ENCODE results near the gene SMAD5. TPM values are rescaled to one million over a fixed set of nuclear protein-coding genes. Genes with fewer than 3 reads are reported as not detected.

SMAD5 gene
- total and polyA plus RNA-seq, 2 of the 13 experiments (the other 11 are each of a cell fraction or from before 2014, with no cell fraction given) = 27.2 to 48.5 TPM

DNA sequence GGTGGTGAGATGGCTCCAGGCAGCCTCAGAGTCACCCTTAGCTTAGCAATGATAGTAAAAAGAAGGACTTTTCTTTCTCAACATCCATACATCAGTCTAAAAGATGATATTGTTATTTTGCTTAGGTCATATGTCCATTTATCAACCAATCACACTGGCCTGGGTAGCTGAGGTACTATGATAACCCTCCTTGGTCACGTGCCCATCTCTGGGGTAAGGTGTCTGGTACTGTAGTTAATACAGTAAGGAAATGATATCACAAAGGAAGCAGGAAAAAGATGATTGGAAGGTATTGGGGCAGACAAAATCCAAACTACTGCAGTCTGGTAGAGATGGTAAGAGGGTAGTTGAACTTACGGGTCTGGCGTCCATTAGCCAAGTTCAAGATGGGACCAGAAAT is 5.1 kb upstream of the SMAD5 start (continued):
- no peak for TF ChIP-seq ZNF232 (CRISPR knock-in tag; IDR thresholded peaks at IDR 0.05; ENCODE audit: borderline replicate concordance)
- TF ChIP-seq, protein P1, sequence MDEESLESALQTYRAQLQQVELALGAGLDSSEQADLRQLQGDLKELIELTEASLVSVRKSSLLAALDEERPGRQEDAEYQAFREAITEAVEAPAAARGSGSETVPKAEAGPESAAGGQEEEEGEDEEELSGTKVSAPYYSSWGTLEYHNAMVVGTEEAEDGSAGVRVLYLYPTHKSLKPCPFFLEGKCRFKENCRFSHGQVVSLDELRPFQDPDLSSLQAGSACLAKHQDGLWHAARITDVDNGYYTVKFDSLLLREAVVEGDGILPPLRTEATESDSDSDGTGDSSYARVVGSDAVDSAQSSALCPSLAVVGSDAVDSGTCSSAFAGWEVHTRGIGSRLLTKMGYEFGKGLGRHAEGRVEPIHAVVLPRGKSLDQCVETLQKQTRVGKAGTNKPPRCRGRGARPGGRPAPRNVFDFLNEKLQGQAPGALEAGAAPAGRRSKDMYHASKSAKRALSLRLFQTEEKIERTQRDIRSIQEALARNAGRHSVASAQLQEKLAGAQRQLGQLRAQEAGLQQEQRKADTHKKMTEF (CRISPR knock-in tag; IDR thresholded peaks at IDR 0.05) = no peak
- TF ChIP-seq ISX (CRISPR knock-in tag; conservative IDR thresholded peaks at IDR 0.05) = no peak
- TF ChIP-seq HOXA9 (CRISPR knock-in tag; IDR thresholded peaks at IDR 0.05; ENCODE audit: borderline replicate concordance) = no peak

GRCh38 chr5:136128481-136128880 is 4.2 kb upstream of the SMAD5 start:
- no peak for DNase-seq (ENCODE audit: low spot score)
- Histone ChIP-seq H3K4me1 (ENCODE audit: insufficient read depth, low read length) (peaks cover 36% of the 10 kb centered on the region), H3K27ac (ENCODE audit: extremely low read length, insufficient read depth, low read length) (no peak overlapping the region), H4K20me1 (ENCODE audit: insufficient read depth, low read length) (no peaks in the 10 kb centered on the region), H3K9me3 (ENCODE audit: low read length) (no peaks in the 10 kb centered on the region), H3K4me3 (replicated peaks in 1 of 3; ENCODE audit: insufficient read depth in 1 of 3, low read depth in 2 of 3, low read length in 3 of 3) (no peak overlapping the region), H3K36me3 (replicated peaks in 1 of 2; ENCODE audit: control insufficient read depth in 1 of 2, insufficient read depth in 2 of 2, low read length in 2 of 2) (no peaks in the 10 kb centered on the region), H2AFZ (ENCODE audit: low read length) (no peak overlapping the region), H3K27me3 (ENCODE audit: control insufficient read depth in 1 of 2, insufficient read depth in 2 of 2, low read length in 2 of 2) (no peaks in the 10 kb centered on the region; a peak in 1 of 5 replicates), H3K4me2 (ENCODE audit: low read depth, low read length) (no peak overlapping the region), H3K9ac (ENCODE audit: insufficient read depth, low read depth, low read length) (no peak overlapping the region), H3K79me2 (ENCODE audit: insufficient read depth, low read length) (peaks cover 7% of the 10 kb centered on the region)
- FAIRE-seq = no peak
- POLR2A ChIA-PET = no interaction called here
- CTCF ChIA-PET (ENCODE audit: low intra/inter-chr PET ratio, low total read pairs) = no interaction called here
- WGBS (ENCODE audit: low lambda C conversion rate) = 83% methylated on average over 4 of the region's 4 CpGs
- ATAC-seq = no peak
- no TSS peak for BruUV-seq (replicated peaks)
- TF ChIP-seq RELA (CRISPR knock-in tag; IDR thresholded peaks at IDR 0.05) = no peak
- intact Hi-C loops (cut with micrococcal nuclease; ENCODE audit: unreplicated experiment) = no loop called here
- in situ Hi-C loops (cut with HindIII; ENCODE audit: extremely low pct_ligation_motif_present, low pct_unique_long_range_greater_than_20kb) = no loop called here

- WGBS (ENCODE audit: low lambda C conversion rate) = 89% methylated on average over 1 of the region's 1 CpG
- H3K27me3 ChIP-seq (ENCODE audit: control insufficient read depth in 1 of 2, insufficient read depth in 2 of 2, low read length in 2 of 2) = no peaks in the 10 kb centered on the region; a peak in 1 of 5 replicates
- H3K4me2 ChIP-seq (ENCODE audit: low read depth, low read length) = no peak overlapping the region
- no peak overlapping the region for H3K27ac ChIP-seq (ENCODE audit: extremely low read length, insufficient read depth, low read length)
- no peaks in the 10 kb centered on the region for H3K9me3 ChIP-seq (ENCODE audit: low read length)
- H3K79me2 ChIP-seq (ENCODE audit: insufficient read depth, low read length) = peaks cover 16% of the 10 kb centered on the region
- in situ Hi-C loops (cut with HindIII; ENCODE audit: extremely low pct_ligation_motif_present, low pct_unique_long_range_greater_than_20kb) = no loop called here
- FAIRE-seq (no peak), DNase-seq (ENCODE audit: low spot score) (no peak), ATAC-seq (no peak)
- no peak overlapping the region for H3K4me3 ChIP-seq (replicated peaks in 1 of 3; ENCODE audit: insufficient read depth in 1 of 3, low read depth in 2 of 3, low read length in 3 of 3)
- ChIA-PET CTCF (ENCODE audit: low intra/inter-chr PET ratio, low total read pairs) (no interaction called here), POLR2A (no interaction called here)
- H2AFZ ChIP-seq (ENCODE audit: low read length) = no peak overlapping the region
- H3K9ac ChIP-seq (ENCODE audit: insufficient read depth, low read depth, low read length) = no peak overlapping the region
- intact Hi-C loops (cut with micrococcal nuclease; ENCODE audit: unreplicated experiment) = no loop called here
- no peaks in the 10 kb centered on the region for H3K36me3 ChIP-seq (replicated peaks in 1 of 2; ENCODE audit: control insufficient read depth in 1 of 2, insufficient read depth in 2 of 2, low read length in 2 of 2)
- H3K4me1 ChIP-seq (ENCODE audit: insufficient read depth, low read length) = peaks cover 30% of the 10 kb centered on the region
- H4K20me1 ChIP-seq (ENCODE audit: insufficient read depth, low read length) = peaks cover under 1% of the 10 kb centered on the region
- no TSS peak for BruUV-seq (replicated peaks)
- TF ChIP-seq ZFYVE20 (CRISPR knock-in tag; IDR thresholded peaks at IDR 0.05; ENCODE audit: borderline replicate concordance, low read depth) (no peak), ZNF205 (CRISPR knock-in tag; IDR thresholded peaks at IDR 0.05) (no peak), SRSF1 (optimal IDR thresholded peaks at IDR 0.05; ENCODE audit: low read depth, low read length) (no peak), MAFK (conservative IDR thresholded peaks at IDR 0.05 in 1 of 2, IDR thresholded peaks at IDR 0.05 in 1 of 2; ENCODE audit: low read length in 2 of 2) (no peak)
- TF ChIP-seq, protein P2, sequence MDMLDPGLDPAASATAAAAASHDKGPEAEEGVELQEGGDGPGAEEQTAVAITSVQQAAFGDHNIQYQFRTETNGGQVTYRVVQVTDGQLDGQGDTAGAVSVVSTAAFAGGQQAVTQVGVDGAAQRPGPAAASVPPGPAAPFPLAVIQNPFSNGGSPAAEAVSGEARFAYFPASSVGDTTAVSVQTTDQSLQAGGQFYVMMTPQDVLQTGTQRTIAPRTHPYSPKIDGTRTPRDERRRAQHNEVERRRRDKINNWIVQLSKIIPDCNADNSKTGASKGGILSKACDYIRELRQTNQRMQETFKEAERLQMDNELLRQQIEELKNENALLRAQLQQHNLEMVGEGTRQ (IDR thresholded peaks at IDR 0.05; ENCODE audit: low read depth, low read length) = no peak
- TF ChIP-seq, protein P2 (CRISPR knock-in tag; IDR thresholded peaks at IDR 0.05; ENCODE audit: borderline replicate concordance) = no peak
These were observed 3.2 kb upstream of the SMAD5 start for GRCh38 chr5:136129445-136129844.

All from HepG2 (cell line).